ENCODE results near the gene S1PR4.

Gene S1PR4

DNA sequence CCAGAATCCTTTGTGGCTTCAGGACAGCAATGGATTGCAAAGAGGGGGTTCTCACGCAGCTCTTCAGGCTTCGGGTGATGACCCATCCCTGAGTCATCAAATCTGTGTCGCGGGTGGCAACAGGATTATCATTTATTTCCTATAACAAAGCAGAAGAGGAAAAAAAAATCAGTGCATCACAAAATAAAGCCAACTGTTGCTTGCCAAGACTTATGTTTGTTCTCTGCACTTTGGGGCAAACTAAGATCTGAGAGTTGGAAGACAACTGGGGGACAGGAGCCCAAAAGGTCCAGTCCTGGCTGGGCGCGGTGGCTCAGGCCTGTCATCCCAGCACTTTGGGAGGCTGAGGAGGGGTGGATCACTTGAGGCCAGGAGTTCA is 36.3 kb upstream of the S1PR4 start:
- no peak overlapping the region for H2AFZ ChIP-seq (ENCODE audit: low read depth, low read length, severe bottlenecking)
- no peak overlapping the region for H3K4me2 ChIP-seq (ENCODE audit: low read depth, low read length, poor library complexity, severe bottlenecking)
- H3K36me3 ChIP-seq (ENCODE audit: low read length), result no peaks in the 10 kb centered on the region
- no peaks in the 10 kb centered on the region for H4K20me1 ChIP-seq (ENCODE audit: low read depth, low read length)
- no peak for TF ChIP-seq CTCF (IDR thresholded peaks at IDR 0.05; ENCODE audit: insufficient read depth, low read length, poor library complexity, severe bottlenecking)
- TF ChIP-seq EZH2phosphoT487 (conservative IDR thresholded peaks at IDR 0.05; ENCODE audit: low read length), result no peak
- H3K9me2 ChIP-seq (replicated peaks; ENCODE audit: insufficient read depth, low read length), result no peaks in the 10 kb centered on the region
- H3K27ac ChIP-seq (ENCODE audit: low read depth, low read length), result no peak overlapping the region
- H3K27me3 ChIP-seq (ENCODE audit: low read length), result no peaks in the 10 kb centered on the region
- no peak overlapping the region for H3K4me3 ChIP-seq (ENCODE audit: insufficient read depth, low read length, poor library complexity, severe bottlenecking)
- no peaks in the 10 kb centered on the region for H3F3A ChIP-seq (ENCODE audit: insufficient read depth)
- no peaks in the 10 kb centered on the region for H3K9me3 ChIP-seq (ENCODE audit: insufficient read depth, low read length)
- H3K9ac ChIP-seq (ENCODE audit: low read length), result no peak overlapping the region
- no peaks in the 10 kb centered on the region for H3K79me2 ChIP-seq (ENCODE audit: insufficient read depth, low read length)

GRCh38 chr19:3142781-3143337 is 35.7 kb upstream of the S1PR4 start:
- H2AFZ ChIP-seq (ENCODE audit: low read depth, low read length, severe bottlenecking), result no peak overlapping the region
- H4K20me1 ChIP-seq (ENCODE audit: low read depth, low read length), result no peaks in the 10 kb centered on the region
- no peak overlapping the region for H3K9ac ChIP-seq (ENCODE audit: low read length)
- H3K4me3 ChIP-seq (ENCODE audit: insufficient read depth, low read length, poor library complexity, severe bottlenecking), result no peak overlapping the region
- no peaks in the 10 kb centered on the region for H3K79me2 ChIP-seq (ENCODE audit: insufficient read depth, low read length)
- H3F3A ChIP-seq (ENCODE audit: insufficient read depth), result no peaks in the 10 kb centered on the region
- H3K4me2 ChIP-seq (ENCODE audit: low read depth, low read length, poor library complexity, severe bottlenecking), result no peak overlapping the region
- H3K9me2 ChIP-seq (replicated peaks; ENCODE audit: insufficient read depth, low read length), result no peaks in the 10 kb centered on the region
- H3K36me3 ChIP-seq (ENCODE audit: low read length), result no peaks in the 10 kb centered on the region
- H3K27me3 ChIP-seq (ENCODE audit: low read length), result no peaks in the 10 kb centered on the region
- no peak overlapping the region for H3K27ac ChIP-seq (ENCODE audit: low read depth, low read length)
- no peaks in the 10 kb centered on the region for H3K9me3 ChIP-seq (ENCODE audit: insufficient read depth, low read length)
- TF ChIP-seq CTCF (IDR thresholded peaks at IDR 0.05; ENCODE audit: insufficient read depth, low read length, poor library complexity, severe bottlenecking), result no peak
- no peak for TF ChIP-seq EZH2phosphoT487 (conservative IDR thresholded peaks at IDR 0.05; ENCODE audit: low read length)

- Histone ChIP-seq H3K79me2 (ENCODE audit: insufficient read depth, low read length) (no peaks in the 10 kb centered on the region), H3K4me2 (ENCODE audit: low read depth, low read length, poor library complexity, severe bottlenecking) (no peak overlapping the region), H3K4me3 (ENCODE audit: insufficient read depth, low read length, poor library complexity, severe bottlenecking) (no peak overlapping the region), H2AFZ (ENCODE audit: low read depth, low read length, severe bottlenecking) (no peak overlapping the region), H3K36me3 (ENCODE audit: low read length) (no peaks in the 10 kb centered on the region), H3K27ac (ENCODE audit: low read depth, low read length) (no peak overlapping the region), H3K27me3 (ENCODE audit: low read length) (no peaks in the 10 kb centered on the region), H3K9me3 (ENCODE audit: insufficient read depth, low read length) (no peaks in the 10 kb centered on the region), H3K9me2 (replicated peaks; ENCODE audit: insufficient read depth, low read length) (no peaks in the 10 kb centered on the region), H3F3A (ENCODE audit: insufficient read depth) (no peaks in the 10 kb centered on the region), H4K20me1 (ENCODE audit: low read depth, low read length) (no peaks in the 10 kb centered on the region), H3K9ac (ENCODE audit: low read length) (no peak overlapping the region)
- TF ChIP-seq CTCF (IDR thresholded peaks at IDR 0.05; ENCODE audit: insufficient read depth, low read length, poor library complexity, severe bottlenecking) (no peak), EZH2phosphoT487 (conservative IDR thresholded peaks at IDR 0.05; ENCODE audit: low read length) (no peak)
Observed at GRCh38 chr19:3145909-3146676, 32.5 kb upstream of the S1PR4 start.

All from SU-DHL-6 (cell line).